CD4-positive, alpha-beta T cell (primary cell): ENCODE measurements around the gene AHDC1. TPM values are rescaled to one million over a fixed set of nuclear protein-coding genes. Genes with fewer than 3 reads are reported as not detected.

Experiments used
- ATAC-seq: fragments of 200-7000 bp; cut with Tn5 transposase; one replicate; pipeline ENCODE4 v1.10.0; 2022; ENCODE audit warnings: mild to moderate bottlenecking; ENCODE audit not compliant: poor library complexity
- CTCF ChIA-PET: fragments of 350-600 bp; sonication (Branson Sonifier 250); formaldehyde crosslinking; loops from one replicate; lab custom pipeline; 2021; ENCODE audit warnings: antibody characterized with exemption, inconsistent platforms; lab: Charles Lee
- POLR2A ChIA-PET: fragments of 350-600 bp; sonication (Branson Sonifier 250); formaldehyde crosslinking; loops from one replicate; lab custom pipeline; 2021; ENCODE audit warnings: antibody characterized with exemption, inconsistent platforms; lab: Charles Lee
- DNase-seq, 14 experiments: peaks; one replicate each; pipeline ENCODE4 v3.0.0-alpha.2; 2013 to 2020; ENCODE audit warnings: mixed read lengths in 2 of 14
- H3K27ac ChIP-seq, 2 donors: one replicate each; pipeline versions ENCODE4 v1.5.1 to v1.7.0; 2013; ENCODE audit warnings: low read length in 2 of 2, low read depth in 1 of 2, mild to moderate bottlenecking in 1 of 2
- H3K27me3 ChIP-seq, 2 experiments: 1 replicate in 1 of 2; 2 replicates in 1 of 2; pipeline versions ENCODE4 v1.6.1 to v1.7.0; 2013; ENCODE audit warnings: low read length in 2 of 2, control low read depth in 1 of 2, mild to moderate bottlenecking in 1 of 2, moderate library complexity in 1 of 2; ENCODE audit not compliant: insufficient read depth in 2 of 2, control insufficient read depth in 1 of 2
- H3K36me3 ChIP-seq: one replicate; pipeline ENCODE4 v1.6.1; 2013; ENCODE audit warnings: low read length, control low read depth; ENCODE audit not compliant: insufficient read depth
- H3K4me1 ChIP-seq: one replicate; pipeline ENCODE4 v1.6.1; 2013; ENCODE audit warnings: low read length, control low read depth; ENCODE audit not compliant: insufficient read depth
- H3K4me3 ChIP-seq: one replicate; pipeline ENCODE4 v1.5.1; 2013; ENCODE audit warnings: mild to moderate bottlenecking, low read length, moderate library complexity
- H3K9me3 ChIP-seq, 2 experiments: 1 replicate in 1 of 2; 2 replicates in 1 of 2; pipeline versions ENCODE4 v1.6.1 to v1.7.0; 2013; ENCODE audit warnings: low read length in 2 of 2, mild to moderate bottlenecking in 2 of 2, control low read depth in 1 of 2, moderate library complexity in 1 of 2; ENCODE audit not compliant: control insufficient read depth in 1 of 2, insufficient read depth in 1 of 2
- H3K27ac Mint-ChIP-seq: one replicate; pipeline ENCODE4 v1.8.0; 2020; ENCODE audit warnings: mixed read lengths
- H3K27me3 Mint-ChIP-seq: one replicate; pipeline ENCODE4 v1.8.0; 2021; ENCODE audit warnings: mixed read lengths
- H3K36me3 Mint-ChIP-seq: one replicate; pipeline ENCODE4 v1.8.0; 2021; ENCODE audit warnings: low read depth, mixed read lengths
- H3K4me1 Mint-ChIP-seq: one replicate; pipeline ENCODE4 v1.8.0; 2021; ENCODE audit warnings: low read depth, mixed read lengths
- H3K4me3 Mint-ChIP-seq: one replicate; pipeline ENCODE4 v1.8.0; 2020; ENCODE audit warnings: mild to moderate bottlenecking, mixed read lengths
- H3K9me3 Mint-ChIP-seq: one replicate; pipeline ENCODE4 v1.8.0; 2020; ENCODE audit warnings: mixed read lengths
- CTCF ChIP-seq: fragments of 200-600 bp; IDR thresholded peaks from one replicate; pipeline ENCODE4 v1.8.0; 2022; ENCODE audit warnings: antibody characterized with exemption, mild to moderate bottlenecking
- intact Hi-C, 2 experiments: fragments of 100-400 bp; cut with DNase I in 1 of 2; cut with micrococcal nuclease in 1 of 2; formaldehyde crosslinking; loops; one replicate each; pipeline versions ENCODE4 v1.15.1 to v1.9.0; 2023 to 2025; cut with DNase I, micrococcal nuclease
- total RNA-seq, 174 experiments: library from RNA in 2 of 174; stranded (reverse) in 2 of 174; gene quantifications; one replicate each; pipeline ENCODE4 v1.2.3 and lab custom pipeline; 2021 to 2026

The AHDC1 gene
- total RNA-seq, 2 experiments from 2014 or later, result 20.8 to 22.9 TPM

- no peak overlapping the region for H3K27ac Mint-ChIP-seq
- Histone ChIP-seq H3K27me3 (no peaks in the 10 kb centered on the region), H3K4me1 (peaks cover 68% of the 10 kb centered on the region), H3K36me3 (no peaks in the 10 kb centered on the region), H3K27ac (no peak overlapping the region), H3K9me3 (no peaks in the 10 kb centered on the region), H3K4me3 (no peak overlapping the region)
- peaks cover 18% of the 10 kb centered on the region for H3K4me1 Mint-ChIP-seq
- TF ChIP-seq CTCF, result no peak
- no peaks in the 10 kb centered on the region for H3K27me3 Mint-ChIP-seq
- POLR2A ChIA-PET, result interaction anchor here (0.6 kb wide), 1 partner anchor 779 kb away, joined by 3 read pairs; no protein-coding TSS in a partner anchor
- CTCF ChIA-PET, result interaction anchor here (2.1 kb wide), 1 partner anchor 40 kb away, joined by 10 read pairs; no protein-coding TSS in a partner anchor
- intact Hi-C loops, result no loop called here
- DNase-seq (no peak), ATAC-seq (no peak)
- peaks cover 3% of the 10 kb centered on the region for H3K36me3 Mint-ChIP-seq
- no peaks in the 10 kb centered on the region for H3K9me3 Mint-ChIP-seq
- no peak overlapping the region for H3K4me3 Mint-ChIP-seq
Measured at GRCh38 chr1:27596261-27596660, 7.7 kb downstream of the AHDC1 start.

- ATAC-seq, result no peak
- no peak overlapping the region for H3K27ac Mint-ChIP-seq
- no peaks in the 10 kb centered on the region for H3K27me3 Mint-ChIP-seq
- POLR2A ChIA-PET, result interaction anchor here (0.5 kb wide), 1 partner anchor 1801 kb away, joined by 3 read pairs; no protein-coding TSS in a partner anchor
- Histone ChIP-seq H3K4me1 (peaks cover 68% of the 10 kb centered on the region), H3K27me3 (no peaks in the 10 kb centered on the region), H3K4me3 (no peak overlapping the region), H3K36me3 (peaks cover 2% of the 10 kb centered on the region), H3K9me3 (no peaks in the 10 kb centered on the region), H3K27ac (no peak overlapping the region)
- TF ChIP-seq CTCF, result no peak
- CTCF ChIA-PET, result interaction anchor here (2.1 kb wide), 1 partner anchor 39 kb away, joined by 10 read pairs; no protein-coding TSS in a partner anchor
- H3K9me3 Mint-ChIP-seq, result no peaks in the 10 kb centered on the region
- DNase-seq, result no peak
- intact Hi-C loops, result no loop called here
- no peak overlapping the region for H3K4me3 Mint-ChIP-seq
- H3K36me3 Mint-ChIP-seq, result peaks cover 3% of the 10 kb centered on the region
- H3K4me1 Mint-ChIP-seq, result peaks cover 11% of the 10 kb centered on the region
Measured at GRCh38 chr1:27595597-27595996, 8.3 kb downstream of the AHDC1 start.

- H3K4me1 ChIP-seq, result peaks cover 62% of the 10 kb centered on the region
- Mint-ChIP-seq H3K36me3 (peaks cover 3% of the 10 kb centered on the region), H3K9me3 (no peaks in the 10 kb centered on the region), H3K27ac (no peak overlapping the region), H3K27me3 (no peaks in the 10 kb centered on the region), H3K4me3 (no peak overlapping the region), H3K4me1 (peaks cover 6% of the 10 kb centered on the region)
- no peaks in the 10 kb centered on the region for H3K27me3 ChIP-seq
- no peaks in the 10 kb centered on the region for H3K9me3 ChIP-seq
- intact Hi-C loops, result no loop called here
- H3K27ac ChIP-seq, result no peak overlapping the region
- ChIA-PET POLR2A (interaction anchor here (0.6 kb wide), 1 partner anchor 253 kb away, joined by 3 read pairs; the partner anchor contains the start of gene SYTL1), CTCF (interaction anchor here (2.1 kb wide), 1 partner anchor 38 kb away, joined by 10 read pairs; no protein-coding TSS in a partner anchor)
- H3K36me3 ChIP-seq, result peaks cover 5% of the 10 kb centered on the region
- H3K4me3 ChIP-seq, result no peak overlapping the region
- DNase-seq (peak in 2 of 14 experiments; percentile 25 to 37), ATAC-seq (peak; percentile 33)
- no peak for TF ChIP-seq CTCF
Measured at GRCh38 chr1:27594564-27595510, 9.1 kb downstream of the AHDC1 start.
